Activated CD4-positive, alpha-beta memory T cell treated with anti-CD3 and anti-CD28 coated beads for 36 hours (primary cell): ENCODE data around the gene ADD3. TPM values are rescaled to one million over a fixed set of nuclear protein-coding genes. Genes with fewer than 3 reads are reported as not detected.

Experiments used
- CTCF ChIA-PET: fragments of 350-600 bp; sonication (Branson Sonifier 250); formaldehyde crosslinking; loops from one replicate; lab custom pipeline; 2021; ENCODE audit warnings: antibody characterized with exemption, inconsistent platforms; lab: Charles Lee
- POLR2A ChIA-PET: fragments of 350-600 bp; sonication (Branson Sonifier 250); formaldehyde crosslinking; loops from one replicate; lab custom pipeline; 2021; ENCODE audit warnings: antibody characterized with exemption; lab: Charles Lee
- DNase-seq: peaks from one replicate; pipeline ENCODE4 v3.0.0-alpha.2; 2020
- H3K27ac Mint-ChIP-seq: one replicate; pipeline ENCODE4 v1.8.0; 2021; ENCODE audit warnings: mixed read lengths
- H3K27me3 Mint-ChIP-seq: one replicate; pipeline ENCODE4 v1.8.0; 2021; ENCODE audit warnings: mixed read lengths
- H3K36me3 Mint-ChIP-seq: one replicate; pipeline ENCODE4 v1.8.0; 2021; ENCODE audit warnings: mixed read lengths
- H3K4me1 Mint-ChIP-seq: one replicate; pipeline ENCODE4 v1.8.0; 2021; ENCODE audit warnings: low read depth, mixed read lengths
- H3K4me3 Mint-ChIP-seq: one replicate; pipeline ENCODE4 v1.8.0; 2021; ENCODE audit warnings: mild to moderate bottlenecking, mixed read lengths
- H3K9me3 Mint-ChIP-seq: one replicate; pipeline ENCODE4 v1.8.0; 2021; ENCODE audit warnings: mixed read lengths
- intact Hi-C: fragments of 100-400 bp; cut with micrococcal nuclease; formaldehyde crosslinking; loops from one replicate; pipeline ENCODE4 v1.15.1; 2023
- total RNA-seq, 2 experiments: library from RNA; stranded (reverse); gene quantifications; one replicate each; pipeline ENCODE4 v1.2.3, GENCODE V29; 2021

Gene ADD3, protein sequence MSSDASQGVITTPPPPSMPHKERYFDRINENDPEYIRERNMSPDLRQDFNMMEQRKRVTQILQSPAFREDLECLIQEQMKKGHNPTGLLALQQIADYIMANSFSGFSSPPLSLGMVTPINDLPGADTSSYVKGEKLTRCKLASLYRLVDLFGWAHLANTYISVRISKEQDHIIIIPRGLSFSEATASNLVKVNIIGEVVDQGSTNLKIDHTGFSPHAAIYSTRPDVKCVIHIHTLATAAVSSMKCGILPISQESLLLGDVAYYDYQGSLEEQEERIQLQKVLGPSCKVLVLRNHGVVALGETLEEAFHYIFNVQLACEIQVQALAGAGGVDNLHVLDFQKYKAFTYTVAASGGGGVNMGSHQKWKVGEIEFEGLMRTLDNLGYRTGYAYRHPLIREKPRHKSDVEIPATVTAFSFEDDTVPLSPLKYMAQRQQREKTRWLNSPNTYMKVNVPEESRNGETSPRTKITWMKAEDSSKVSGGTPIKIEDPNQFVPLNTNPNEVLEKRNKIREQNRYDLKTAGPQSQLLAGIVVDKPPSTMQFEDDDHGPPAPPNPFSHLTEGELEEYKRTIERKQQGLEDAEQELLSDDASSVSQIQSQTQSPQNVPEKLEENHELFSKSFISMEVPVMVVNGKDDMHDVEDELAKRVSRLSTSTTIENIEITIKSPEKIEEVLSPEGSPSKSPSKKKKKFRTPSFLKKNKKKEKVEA
- total RNA-seq: 10 to 100 TPM; 92.3 to 93.3 TPM

DNA sequence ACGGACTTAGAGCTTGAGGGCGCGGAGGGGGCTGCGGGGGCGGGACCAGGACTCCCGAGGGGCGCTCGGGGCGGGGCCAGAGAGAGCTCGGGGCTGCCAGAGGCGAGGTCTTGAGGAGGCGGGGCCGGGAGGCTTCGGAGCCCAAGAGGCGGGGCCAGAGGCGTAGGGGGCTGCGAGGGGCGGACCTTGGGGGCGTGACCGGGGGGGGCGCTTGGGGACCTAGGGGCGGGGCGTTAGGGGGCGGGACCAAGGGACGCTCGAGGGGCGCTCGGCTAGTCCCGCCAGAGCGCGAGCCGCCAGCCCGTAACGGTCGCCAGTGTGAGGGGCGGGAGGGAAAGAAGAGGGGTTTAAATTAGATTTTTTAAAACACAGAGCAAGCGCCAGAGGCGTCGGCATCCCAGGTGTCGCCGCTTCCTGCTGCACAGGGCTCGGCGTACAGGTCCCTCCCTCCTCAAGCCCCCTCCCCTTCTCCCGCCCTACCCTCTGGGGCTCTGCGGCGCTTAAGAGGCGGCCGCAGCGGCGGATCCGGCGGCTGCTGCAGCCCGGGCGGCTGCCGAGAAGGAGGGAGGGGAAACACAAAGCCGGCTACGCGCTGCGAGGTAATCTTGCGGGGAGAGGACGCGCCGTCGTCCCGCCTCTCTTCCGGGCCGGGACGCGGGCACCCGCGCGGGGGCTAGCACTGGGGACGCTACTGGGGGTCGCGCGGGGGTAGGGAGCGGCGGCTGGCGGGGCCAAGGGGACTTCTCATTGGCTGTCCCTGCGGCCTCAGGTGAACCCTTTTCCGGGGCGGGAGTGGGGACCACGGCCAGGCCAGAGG, at the start of gene ADD3:
ADD3 (plus strand) TSS at position 284 of the 817 bp plus-strand sequence. CDS start 92,670 bp downstream, outside the sequence.
- peak within 1 kb of the TSS; percentile 81 for H3K27ac Mint-ChIP-seq
- intact Hi-C loops: loop anchor here (1.0 to 5.0 kb wide), 4 partner anchors 69 to 349 kb away; partner anchors contain the start of gene SMNDC1
- ChIA-PET CTCF (interaction anchor here (0.8 to 1.2 kb wide), 6 partner anchors 8 to 124 kb away, joined by 3 to 6 read pairs (median 4); no protein-coding TSS in a partner anchor), POLR2A (interaction anchor here (0.7 to 1.5 kb wide), 8 partner anchors 28 to 84 kb away, joined by 3 to 7 read pairs (median 3); partner anchors contain the start of gene XPNPEP1)
- DNase-seq: peak; percentile 92
- no peaks in the 10 kb centered on the region for H3K36me3 Mint-ChIP-seq
- H3K27me3 Mint-ChIP-seq: no peaks in the 10 kb centered on the region
- H3K4me1 Mint-ChIP-seq: peaks cover 40% of the 10 kb centered on the region
- no peaks in the 10 kb centered on the region for H3K9me3 Mint-ChIP-seq
- H3K4me3 Mint-ChIP-seq: no peak within 1 kb of the TSS

DNA sequence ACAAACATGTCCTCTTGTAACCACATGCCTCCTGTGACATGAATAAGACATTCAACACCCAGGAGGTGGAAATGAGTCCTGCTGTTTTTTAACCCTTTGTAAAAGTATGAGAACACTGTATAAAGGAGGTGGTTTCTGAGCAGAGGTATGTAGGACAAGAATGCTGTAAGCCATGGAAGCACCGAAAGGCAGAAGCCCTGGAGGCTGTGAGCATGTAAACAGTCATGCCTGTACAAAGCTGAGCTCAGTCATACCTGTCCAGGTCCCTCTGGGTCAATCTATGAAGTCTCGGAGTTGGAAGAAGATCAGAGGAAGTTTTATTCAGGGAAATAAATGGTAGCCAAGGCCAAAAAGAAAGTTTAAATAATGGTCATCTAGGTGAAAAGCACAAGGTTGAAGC, 49.7 kb upstream of the ADD3 start:
- POLR2A ChIA-PET: no interaction called here
- H3K4me3 Mint-ChIP-seq: no peak overlapping the region
- no peak for DNase-seq

DNA sequence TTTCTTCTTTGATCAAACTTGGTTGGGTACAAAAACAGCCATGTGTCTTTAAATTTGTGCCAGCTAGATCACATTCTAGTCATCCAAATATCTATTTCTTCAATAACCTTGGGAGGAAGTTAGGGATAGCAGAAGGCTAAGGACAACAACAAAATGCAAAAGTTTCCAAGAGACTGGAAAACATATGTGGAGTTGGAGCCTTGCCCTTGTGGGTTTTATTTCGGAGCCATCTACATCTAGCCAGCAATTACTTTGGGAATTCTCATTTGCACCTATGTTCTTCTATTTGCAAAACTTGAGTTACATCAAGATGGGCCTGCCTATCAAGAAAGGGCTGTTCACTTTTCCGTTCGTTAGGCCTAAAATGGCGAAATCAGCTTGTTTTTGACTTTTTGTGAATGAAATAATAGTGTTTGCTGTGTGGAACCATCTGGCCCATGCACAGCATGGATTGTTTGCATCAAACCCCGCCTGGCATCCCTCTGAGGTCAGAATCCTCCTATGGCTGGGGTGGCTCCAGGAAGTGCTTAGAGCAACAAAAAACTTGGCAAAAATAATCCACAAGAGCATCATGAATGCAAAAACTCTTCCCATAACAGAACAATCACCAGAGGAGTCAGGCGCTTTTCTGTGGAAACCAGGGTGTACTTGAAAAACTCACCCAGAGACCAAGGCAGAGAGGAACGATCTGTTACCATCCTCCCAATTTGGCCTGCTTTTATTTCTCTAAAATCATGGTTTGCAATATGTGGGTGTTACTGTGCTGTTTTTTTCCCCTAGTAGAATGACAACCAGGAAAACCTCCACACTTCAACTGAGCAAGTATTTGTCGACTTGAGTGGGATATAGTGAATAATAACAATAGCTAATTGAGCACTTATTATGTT, 48.3 kb upstream of the ADD3 start:
- ChIA-PET CTCF (interaction anchor here (1.7 kb wide), 1 partner anchor 20 kb away, joined by 4 read pairs; no protein-coding TSS in a partner anchor), POLR2A (no interaction called here)
- H3K27me3 Mint-ChIP-seq: no peaks in the 10 kb centered on the region
- intact Hi-C loops: no loop called here
- no peaks in the 10 kb centered on the region for H3K9me3 Mint-ChIP-seq
- no peaks in the 10 kb centered on the region for H3K36me3 Mint-ChIP-seq
- peaks cover 2% of the 10 kb centered on the region for H3K4me1 Mint-ChIP-seq
- no peak overlapping the region for H3K4me3 Mint-ChIP-seq
- H3K27ac Mint-ChIP-seq: no peak overlapping the region
- no peak for DNase-seq

More for the DNA sequence above, 49.7 kb upstream of the ADD3 start:
- no peaks in the 10 kb centered on the region for H3K27me3 Mint-ChIP-seq
- H3K9me3 Mint-ChIP-seq: no peaks in the 10 kb centered on the region
- no peaks in the 10 kb centered on the region for H3K36me3 Mint-ChIP-seq
- H3K27ac Mint-ChIP-seq: no peak overlapping the region
- CTCF ChIA-PET: interaction anchor here (1.5 to 2.1 kb wide), 2 partner anchors 18 to 74 kb away, joined by 3 to 13 read pairs; no protein-coding TSS in a partner anchor
- intact Hi-C loops: no loop called here
- H3K4me1 Mint-ChIP-seq: peaks cover 2% of the 10 kb centered on the region

GRCh38 chr10:109960682-109961081, 47.1 kb upstream of the ADD3 start:
- no peaks in the 10 kb centered on the region for H3K36me3 Mint-ChIP-seq
- ChIA-PET POLR2A (no interaction called here), CTCF (no interaction called here)
- no peaks in the 10 kb centered on the region for H3K9me3 Mint-ChIP-seq
- intact Hi-C loops: no loop called here
- DNase-seq: no peak
- no peak overlapping the region for H3K4me3 Mint-ChIP-seq
- no peaks in the 10 kb centered on the region for H3K27me3 Mint-ChIP-seq
- H3K4me1 Mint-ChIP-seq: peaks cover 2% of the 10 kb centered on the region
- no peak overlapping the region for H3K27ac Mint-ChIP-seq

- intact Hi-C loops: no loop called here
- Mint-ChIP-seq H3K27me3 (no peaks in the 10 kb centered on the region), H3K4me1 (peaks cover 2% of the 10 kb centered on the region), H3K4me3 (no peak overlapping the region), H3K27ac (no peak overlapping the region), H3K36me3 (no peaks in the 10 kb centered on the region), H3K9me3 (no peaks in the 10 kb centered on the region)
- POLR2A ChIA-PET: no interaction called here
- CTCF ChIA-PET: interaction anchor here (0.7 to 1.3 kb wide), 2 partner anchors 77 to 214 kb away, joined by 3 to 4 read pairs; no protein-coding TSS in a partner anchor
- DNase-seq: no peak
Observed at GRCh38 chr10:109961174-109962001, 46.4 kb upstream of the ADD3 start.

DNA sequence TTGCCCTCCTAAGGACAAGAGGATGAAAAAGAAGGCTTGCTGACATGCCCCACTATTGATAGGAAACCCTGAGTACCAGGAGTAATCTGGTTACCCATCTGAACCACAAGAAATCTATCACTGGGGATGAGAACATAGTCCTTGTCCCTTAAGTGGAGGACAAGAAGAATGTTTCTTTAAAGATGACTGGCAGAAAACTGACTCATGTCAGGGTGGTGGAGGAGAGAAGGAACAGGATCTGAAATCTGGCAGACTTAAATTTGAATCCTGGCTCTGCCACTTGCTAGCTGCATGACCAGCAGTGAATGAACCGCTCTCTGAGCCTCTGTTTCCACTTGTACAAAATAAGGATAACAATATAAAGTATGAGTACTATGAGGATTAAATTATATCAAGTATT, 45.5 kb upstream of the ADD3 start:
- intact Hi-C loops: no loop called here
- no peak overlapping the region for H3K27ac Mint-ChIP-seq
- no peak overlapping the region for H3K4me3 Mint-ChIP-seq
- H3K27me3 Mint-ChIP-seq: no peaks in the 10 kb centered on the region
- H3K4me1 Mint-ChIP-seq: no peaks in the 10 kb centered on the region
- ChIA-PET POLR2A (no interaction called here), CTCF (interaction anchor here (0.7 to 1.3 kb wide), 2 partner anchors 78 to 213 kb away, joined by 3 to 4 read pairs; no protein-coding TSS in a partner anchor)
- no peaks in the 10 kb centered on the region for H3K9me3 Mint-ChIP-seq
- H3K36me3 Mint-ChIP-seq: no peaks in the 10 kb centered on the region
- no peak for DNase-seq

DNA sequence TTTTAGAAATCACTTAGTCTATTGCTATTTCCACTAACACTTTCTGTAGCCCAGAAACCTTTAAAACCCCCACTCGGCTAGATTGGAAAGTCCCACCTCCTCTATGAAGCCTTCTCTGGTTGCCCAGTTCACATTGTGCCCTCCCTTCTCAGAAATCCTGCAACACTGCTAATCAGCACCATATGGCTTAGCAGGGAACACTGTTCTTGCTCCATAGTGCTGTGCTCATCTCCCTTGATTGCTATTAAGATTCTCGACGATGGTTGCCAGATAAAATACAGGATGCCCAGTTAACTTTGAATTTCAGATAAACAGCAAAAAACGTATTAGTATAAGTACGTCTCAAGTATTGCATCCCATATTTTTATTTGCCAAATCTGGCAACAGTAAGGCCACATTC, 44.3 kb upstream of the ADD3 start:
- no peaks in the 10 kb centered on the region for H3K4me1 Mint-ChIP-seq
- CTCF ChIA-PET: interaction anchor here (0.8 kb wide), 1 partner anchor 13 kb away, joined by 3 read pairs; no protein-coding TSS in a partner anchor
- POLR2A ChIA-PET: no interaction called here
- H3K27ac Mint-ChIP-seq: no peak overlapping the region
- no peak overlapping the region for H3K4me3 Mint-ChIP-seq
- H3K36me3 Mint-ChIP-seq: no peaks in the 10 kb centered on the region
- DNase-seq: no peak
- intact Hi-C loops: no loop called here
- H3K27me3 Mint-ChIP-seq: no peaks in the 10 kb centered on the region
- no peaks in the 10 kb centered on the region for H3K9me3 Mint-ChIP-seq

GRCh38 chr10:109964318-109964717, 43.5 kb upstream of the ADD3 start:
- Mint-ChIP-seq H3K27me3 (no peaks in the 10 kb centered on the region), H3K4me3 (no peak overlapping the region), H3K27ac (no peak overlapping the region), H3K4me1 (no peaks in the 10 kb centered on the region), H3K36me3 (no peaks in the 10 kb centered on the region), H3K9me3 (no peaks in the 10 kb centered on the region)
- intact Hi-C loops: no loop called here
- POLR2A ChIA-PET: no interaction called here
- CTCF ChIA-PET: interaction anchor here (1.4 kb wide), 1 partner anchor 80 kb away, joined by 6 read pairs; no protein-coding TSS in a partner anchor
- no peak for DNase-seq

- no peak overlapping the region for H3K27ac Mint-ChIP-seq
- no peaks in the 10 kb centered on the region for H3K27me3 Mint-ChIP-seq
- no peak overlapping the region for H3K4me3 Mint-ChIP-seq
- intact Hi-C loops: no loop called here
- ChIA-PET POLR2A (no interaction called here), CTCF (interaction anchor here (1.3 kb wide), 1 partner anchor 12 kb away, joined by 5 read pairs; no protein-coding TSS in a partner anchor)
- H3K4me1 Mint-ChIP-seq: no peaks in the 10 kb centered on the region
- H3K36me3 Mint-ChIP-seq: no peaks in the 10 kb centered on the region
- no peak for DNase-seq
- no peaks in the 10 kb centered on the region for H3K9me3 Mint-ChIP-seq
Observed at GRCh38 chr10:109966961-109967738, 40.6 kb upstream of the ADD3 start.

DNA sequence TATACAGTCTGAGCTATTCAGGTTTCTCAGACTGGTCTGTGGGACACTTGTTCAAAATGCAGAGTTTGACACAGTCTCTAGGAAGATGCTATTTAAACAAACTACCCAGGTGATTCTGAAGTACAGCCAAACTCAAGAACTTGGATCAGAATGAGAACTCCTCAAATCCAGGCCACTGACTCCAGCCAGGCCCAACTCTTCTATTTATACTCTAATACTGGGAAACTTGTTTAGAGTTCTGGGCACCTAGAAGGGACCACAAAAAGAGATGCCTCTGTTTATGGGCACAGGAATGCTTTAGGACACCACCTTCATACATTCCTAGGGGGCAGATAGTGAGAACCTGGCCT, 40.1 kb upstream of the ADD3 start:
- H3K27me3 Mint-ChIP-seq: no peaks in the 10 kb centered on the region
- intact Hi-C loops: no loop called here
- H3K36me3 Mint-ChIP-seq: no peaks in the 10 kb centered on the region
- POLR2A ChIA-PET: no interaction called here
- DNase-seq: no peak
- CTCF ChIA-PET: interaction anchor here (0.8 to 1.3 kb wide), 3 partner anchors 11 to 84 kb away, joined by 4 to 5 read pairs (median 5); no protein-coding TSS in a partner anchor
- no peaks in the 10 kb centered on the region for H3K4me1 Mint-ChIP-seq
- H3K9me3 Mint-ChIP-seq: no peaks in the 10 kb centered on the region
- H3K4me3 Mint-ChIP-seq: no peak overlapping the region
- H3K27ac Mint-ChIP-seq: no peak overlapping the region
